WTC11 (cell line): ENCODE results near the gene TRMT11. TPM values are rescaled to one million over a fixed set of nuclear protein-coding genes. Genes with fewer than 3 reads are reported as not detected.

Source experiments
- ATAC-seq: fragments of 200-7000 bp; cut with Tn5 transposase; 2 replicates; pipeline ENCODE4 v1.10.0; 2021; ENCODE audit warnings: mild to moderate bottlenecking, moderate library complexity
- CTCF ChIA-PET: fragments of 300-600 bp; sonication (Branson Sonifier 250); formaldehyde crosslinking; loops from one replicate; lab custom pipeline; 2021; ENCODE audit warnings: antibody characterized with exemption; lab: Charles Lee
- POLR2A ChIA-PET: fragments of 350-600 bp; sonication (Branson Sonifier 250); formaldehyde crosslinking; loops from one replicate; lab custom pipeline; 2021; ENCODE audit warnings: antibody characterized with exemption; lab: Charles Lee
- DNase-seq: peaks from one replicate; pipeline ENCODE4 v3.0.0; 2021; ENCODE audit warnings: low spot score
- H3K27ac Mint-ChIP-seq: 2 replicates; pipeline ENCODE4 v1.8.0; 2021; ENCODE audit warnings: mixed read lengths
- H3K27me3 Mint-ChIP-seq: 2 replicates; pipeline ENCODE4 v1.8.0; 2021; ENCODE audit warnings: low read depth, mild to moderate bottlenecking, moderate library complexity, mixed read lengths
- H3K36me3 Mint-ChIP-seq: 2 replicates; pipeline ENCODE4 v1.8.0; 2021; ENCODE audit warnings: mixed read lengths
- H3K4me1 Mint-ChIP-seq: 2 replicates; pipeline ENCODE4 v1.8.0; 2022; ENCODE audit warnings: mixed read lengths
- H3K4me3 Mint-ChIP-seq: 2 replicates; pipeline ENCODE4 v1.8.0; 2021; ENCODE audit warnings: mild to moderate bottlenecking, moderate library complexity, mixed read lengths
- H3K9me3 Mint-ChIP-seq: 2 replicates; pipeline ENCODE4 v1.8.0; 2021; ENCODE audit warnings: mixed read lengths
- ATF1 ChIP-seq: sonication (generic); formaldehyde crosslinking; IDR thresholded peaks from 2 replicates; pipeline ENCODE4 v1.8.1; 2023; ENCODE audit warnings: mild to moderate bottlenecking, moderate library complexity, missing genetic modification reagents
- CBFB ChIP-seq: sonication (generic); formaldehyde crosslinking; IDR thresholded peaks from 2 replicates; pipeline ENCODE4 v1.8.1; 2022; ENCODE audit warnings: mild to moderate bottlenecking, low read depth, missing genetic modification reagents
- EMX1 ChIP-seq: fragments of 250-450 bp; sonication (Bioruptor Pico); IDR thresholded peaks from 2 replicates; pipeline ENCODE4 v1.8.0; 2021; ENCODE audit warnings: mild to moderate bottlenecking
- FOXJ3 ChIP-seq: sonication (generic); formaldehyde crosslinking; IDR thresholded peaks from 2 replicates; pipeline ENCODE4 v1.9.0; 2021; ENCODE audit warnings: missing genetic modification reagents, mild to moderate bottlenecking, borderline replicate concordance
- GABPB1 ChIP-seq: sonication (generic); formaldehyde crosslinking; IDR thresholded peaks from 2 replicates; pipeline ENCODE4 v1.8.1; 2023; ENCODE audit warnings: mild to moderate bottlenecking, missing genetic modification reagents
- NFATC4 ChIP-seq: fragments of 250-450 bp; sonication (Bioruptor Pico); IDR thresholded peaks from 2 replicates; pipeline ENCODE4 v1.9.0; 2021; ENCODE audit warnings: mild to moderate bottlenecking
- PRRX2 ChIP-seq: fragments of 250-450 bp; sonication (Bioruptor Pico); IDR thresholded peaks from 2 replicates; pipeline ENCODE4 v1.8.0; 2021; ENCODE audit warnings: mild to moderate bottlenecking
- TEAD1 ChIP-seq: sonication (generic); formaldehyde crosslinking; IDR thresholded peaks from 2 replicates; pipeline ENCODE4 v1.8.0; 2022; ENCODE audit warnings: mild to moderate bottlenecking, missing genetic modification reagents
- ZNF263 ChIP-seq: sonication (generic); formaldehyde crosslinking; IDR thresholded peaks from 2 replicates; pipeline ENCODE4 v1.8.1; 2022; ENCODE audit warnings: low read depth, mild to moderate bottlenecking, moderate library complexity, missing genetic modification reagents
- total RNA-seq: library from RNA; stranded (reverse); gene quantifications from 3 replicates; pipeline ENCODE4 v1.2.3, GENCODE V29; 2021
- TF ChIP-seq, protein P1 (sequence below): sonication (generic); formaldehyde crosslinking; IDR thresholded peaks from 2 replicates; pipeline ENCODE4 v1.8.0; 2022; ENCODE audit warnings: mild to moderate bottlenecking, missing genetic modification reagents
- TF ChIP-seq, protein P2 (sequence below): sonication (generic); formaldehyde crosslinking; IDR thresholded peaks from 2 replicates; pipeline ENCODE4 v1.8.1; 2023; ENCODE audit warnings: mild to moderate bottlenecking, missing genetic modification reagents
- TF ChIP-seq, protein P3 (sequence below): sonication (generic); formaldehyde crosslinking; IDR thresholded peaks from 2 replicates; pipeline ENCODE4 v1.8.0; 2023; ENCODE audit warnings: missing genetic modification reagents, mild to moderate bottlenecking, borderline replicate concordance
- TF ChIP-seq, protein P4 (sequence below): fragments of 250-450 bp; sonication (Bioruptor Pico); IDR thresholded peaks from 2 replicates; pipeline ENCODE4 v1.9.0; 2021; ENCODE audit warnings: moderate library complexity, mild to moderate bottlenecking, inconsistent platforms, borderline replicate concordance
- TF ChIP-seq, protein P5 (sequence below): sonication (generic); formaldehyde crosslinking; IDR thresholded peaks from 2 replicates; pipeline ENCODE4 v1.8.1; 2022; ENCODE audit warnings: missing genetic modification reagents, borderline replicate concordance
- TF ChIP-seq, protein P6 (sequence below): sonication (generic); formaldehyde crosslinking; IDR thresholded peaks from 2 replicates; pipeline ENCODE4 v1.8.1; 2023; ENCODE audit warnings: mild to moderate bottlenecking, missing genetic modification reagents, moderate library complexity

Gene TRMT11
- total RNA-seq, 1 experiment from 2014 or later: 32.3 TPM

DNA sequence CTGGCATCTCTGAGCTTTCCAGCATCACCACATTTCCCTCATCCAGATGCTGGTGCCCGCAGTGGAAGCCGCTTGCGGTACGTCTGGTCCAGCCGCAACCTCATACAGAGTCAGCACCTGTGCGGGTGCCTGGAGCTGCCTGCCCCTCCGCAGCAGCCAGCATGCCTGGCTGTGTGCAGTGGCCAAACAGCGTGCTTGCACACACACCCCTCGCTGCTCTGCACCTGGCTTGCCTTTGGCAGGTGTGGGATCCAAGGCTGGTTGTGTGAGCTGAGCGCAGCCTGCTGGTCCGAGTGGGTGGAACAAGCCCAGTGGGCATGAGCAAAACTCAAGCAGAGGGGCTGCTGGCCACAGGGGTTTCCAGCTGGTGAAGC, 32.9 kb upstream of the TRMT11 start:
- ChIA-PET POLR2A (interaction anchor here (0.7 to 1.8 kb wide), 2 partner anchors 163 to 172 kb away, joined by 3 to 6 read pairs; partner anchors contain the start of gene NCOA7), CTCF (interaction anchor here (0.5 to 3.8 kb wide), 31 partner anchors 9 to 1313 kb away, joined by 3 to 46 read pairs (median 4); partner anchors contain the start of genes HDDC2, NCOA7, RNF146 and TRMT11)
- no peak overlapping the region for H3K27ac Mint-ChIP-seq
- H3K4me3 Mint-ChIP-seq: no peak overlapping the region
- DNase-seq (peak; percentile 75), ATAC-seq (peak; percentile 64)
- no peaks in the 10 kb centered on the region; the same call in 1 of the 2 replicates for H3K27me3 Mint-ChIP-seq
- H3K36me3 Mint-ChIP-seq: peaks cover 4% of the 10 kb centered on the region; the same call in 1 of the 2 replicates
- peaks cover 9% of the 10 kb centered on the region for H3K9me3 Mint-ChIP-seq
- TF ChIP-seq, protein P1, sequence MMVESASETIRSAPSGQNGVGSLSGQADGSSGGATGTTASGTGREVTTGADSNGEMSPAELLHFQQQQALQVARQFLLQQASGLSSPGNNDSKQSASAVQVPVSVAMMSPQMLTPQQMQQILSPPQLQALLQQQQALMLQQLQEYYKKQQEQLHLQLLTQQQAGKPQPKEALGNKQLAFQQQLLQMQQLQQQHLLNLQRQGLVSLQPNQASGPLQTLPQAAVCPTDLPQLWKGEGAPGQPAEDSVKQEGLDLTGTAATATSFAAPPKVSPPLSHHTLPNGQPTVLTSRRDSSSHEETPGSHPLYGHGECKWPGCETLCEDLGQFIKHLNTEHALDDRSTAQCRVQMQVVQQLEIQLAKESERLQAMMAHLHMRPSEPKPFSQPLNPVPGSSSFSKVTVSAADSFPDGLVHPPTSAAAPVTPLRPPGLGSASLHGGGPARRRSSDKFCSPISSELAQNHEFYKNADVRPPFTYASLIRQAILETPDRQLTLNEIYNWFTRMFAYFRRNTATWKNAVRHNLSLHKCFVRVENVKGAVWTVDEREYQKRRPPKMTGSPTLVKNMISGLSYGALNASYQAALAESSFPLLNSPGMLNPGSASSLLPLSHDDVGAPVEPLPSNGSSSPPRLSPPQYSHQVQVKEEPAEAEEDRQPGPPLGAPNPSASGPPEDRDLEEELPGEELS (CRISPR knock-in tag): 0 out of 2 replicates have a peak, but pooled peaks have one; percentile 31
- TF ChIP-seq, protein P2, sequence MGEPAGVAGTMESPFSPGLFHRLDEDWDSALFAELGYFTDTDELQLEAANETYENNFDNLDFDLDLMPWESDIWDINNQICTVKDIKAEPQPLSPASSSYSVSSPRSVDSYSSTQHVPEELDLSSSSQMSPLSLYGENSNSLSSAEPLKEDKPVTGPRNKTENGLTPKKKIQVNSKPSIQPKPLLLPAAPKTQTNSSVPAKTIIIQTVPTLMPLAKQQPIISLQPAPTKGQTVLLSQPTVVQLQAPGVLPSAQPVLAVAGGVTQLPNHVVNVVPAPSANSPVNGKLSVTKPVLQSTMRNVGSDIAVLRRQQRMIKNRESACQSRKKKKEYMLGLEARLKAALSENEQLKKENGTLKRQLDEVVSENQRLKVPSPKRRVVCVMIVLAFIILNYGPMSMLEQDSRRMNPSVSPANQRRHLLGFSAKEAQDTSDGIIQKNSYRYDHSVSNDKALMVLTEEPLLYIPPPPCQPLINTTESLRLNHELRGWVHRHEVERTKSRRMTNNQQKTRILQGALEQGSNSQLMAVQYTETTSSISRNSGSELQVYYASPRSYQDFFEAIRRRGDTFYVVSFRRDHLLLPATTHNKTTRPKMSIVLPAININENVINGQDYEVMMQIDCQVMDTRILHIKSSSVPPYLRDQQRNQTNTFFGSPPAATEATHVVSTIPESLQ (CRISPR knock-in tag): no peak
- H3K4me1 Mint-ChIP-seq: peaks cover 7% of the 10 kb centered on the region

DNA sequence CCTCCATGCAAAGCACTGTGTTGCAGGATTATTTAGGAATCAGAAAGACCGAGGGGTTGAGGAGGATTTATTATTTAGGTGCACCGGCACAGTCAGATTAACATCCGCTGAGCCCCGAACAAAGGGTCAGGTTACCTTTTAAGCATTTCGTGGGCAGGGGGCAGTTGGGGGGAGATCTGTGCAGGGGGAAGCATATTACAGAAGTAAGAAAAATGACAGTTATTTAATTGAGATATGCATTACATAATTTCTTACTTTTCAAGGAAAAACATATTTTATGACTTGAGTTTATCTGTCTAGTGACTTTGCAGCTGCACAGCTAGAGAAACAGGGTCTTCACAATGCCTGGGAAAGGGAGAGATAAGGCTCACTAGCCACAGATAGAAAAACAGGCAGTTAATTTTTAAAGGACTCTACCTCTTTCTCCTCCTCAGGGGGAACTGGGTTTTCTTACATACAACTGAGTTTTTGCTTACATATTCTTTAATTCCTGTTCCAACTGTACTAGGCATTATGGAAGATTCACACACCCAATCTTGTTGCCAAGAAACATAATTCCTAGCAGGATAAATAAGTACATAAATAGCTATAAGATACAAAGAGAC, 31.5 kb upstream of the TRMT11 start:
- DNase-seq: no peak
- Mint-ChIP-seq H3K36me3 (peaks cover 4% of the 10 kb centered on the region; the same call in 1 of the 2 replicates), H3K27me3 (no peaks in the 10 kb centered on the region; the same call in 1 of the 2 replicates), H3K4me3 (no peak overlapping the region), H3K4me1 (peaks cover 5% of the 10 kb centered on the region), H3K27ac (no peak overlapping the region), H3K9me3 (peaks cover 9% of the 10 kb centered on the region)
- POLR2A ChIA-PET: interaction anchor here (3.1 kb wide), 1 partner anchor 164 kb away, joined by 14 read pairs; the partner anchor contains the start of gene NCOA7
- TF ChIP-seq, protein P3, sequence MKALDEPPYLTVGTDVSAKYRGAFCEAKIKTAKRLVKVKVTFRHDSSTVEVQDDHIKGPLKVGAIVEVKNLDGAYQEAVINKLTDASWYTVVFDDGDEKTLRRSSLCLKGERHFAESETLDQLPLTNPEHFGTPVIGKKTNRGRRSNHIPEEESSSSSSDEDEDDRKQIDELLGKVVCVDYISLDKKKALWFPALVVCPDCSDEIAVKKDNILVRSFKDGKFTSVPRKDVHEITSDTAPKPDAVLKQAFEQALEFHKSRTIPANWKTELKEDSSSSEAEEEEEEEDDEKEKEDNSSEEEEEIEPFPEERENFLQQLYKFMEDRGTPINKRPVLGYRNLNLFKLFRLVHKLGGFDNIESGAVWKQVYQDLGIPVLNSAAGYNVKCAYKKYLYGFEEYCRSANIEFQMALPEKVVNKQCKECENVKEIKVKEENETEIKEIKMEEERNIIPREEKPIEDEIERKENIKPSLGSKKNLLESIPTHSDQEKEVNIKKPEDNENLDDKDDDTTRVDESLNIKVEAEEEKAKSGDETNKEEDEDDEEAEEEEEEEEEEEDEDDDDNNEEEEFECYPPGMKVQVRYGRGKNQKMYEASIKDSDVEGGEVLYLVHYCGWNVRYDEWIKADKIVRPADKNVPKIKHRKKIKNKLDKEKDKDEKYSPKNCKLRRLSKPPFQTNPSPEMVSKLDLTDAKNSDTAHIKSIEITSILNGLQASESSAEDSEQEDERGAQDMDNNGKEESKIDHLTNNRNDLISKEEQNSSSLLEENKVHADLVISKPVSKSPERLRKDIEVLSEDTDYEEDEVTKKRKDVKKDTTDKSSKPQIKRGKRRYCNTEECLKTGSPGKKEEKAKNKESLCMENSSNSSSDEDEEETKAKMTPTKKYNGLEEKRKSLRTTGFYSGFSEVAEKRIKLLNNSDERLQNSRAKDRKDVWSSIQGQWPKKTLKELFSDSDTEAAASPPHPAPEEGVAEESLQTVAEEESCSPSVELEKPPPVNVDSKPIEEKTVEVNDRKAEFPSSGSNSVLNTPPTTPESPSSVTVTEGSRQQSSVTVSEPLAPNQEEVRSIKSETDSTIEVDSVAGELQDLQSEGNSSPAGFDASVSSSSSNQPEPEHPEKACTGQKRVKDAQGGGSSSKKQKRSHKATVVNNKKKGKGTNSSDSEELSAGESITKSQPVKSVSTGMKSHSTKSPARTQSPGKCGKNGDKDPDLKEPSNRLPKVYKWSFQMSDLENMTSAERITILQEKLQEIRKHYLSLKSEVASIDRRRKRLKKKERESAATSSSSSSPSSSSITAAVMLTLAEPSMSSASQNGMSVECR (CRISPR knock-in tag): no peak
- TF ChIP-seq, protein P4, sequence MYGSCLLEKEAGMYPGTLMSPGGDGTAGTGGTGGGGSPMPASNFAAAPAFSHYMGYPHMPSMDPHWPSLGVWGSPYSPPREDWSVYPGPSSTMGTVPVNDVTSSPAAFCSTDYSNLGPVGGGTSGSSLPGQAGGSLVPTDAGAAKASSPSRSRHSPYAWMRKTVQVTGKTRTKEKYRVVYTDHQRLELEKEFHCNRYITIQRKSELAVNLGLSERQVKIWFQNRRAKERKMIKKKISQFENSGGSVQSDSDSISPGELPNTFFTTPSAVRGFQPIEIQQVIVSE (CRISPR knock-in tag): no peak
- TF ChIP-seq GABPB1 (no peak), EMX1 (CRISPR knock-in tag) (no peak), CBFB (CRISPR knock-in tag) (no peak)
- CTCF ChIA-PET: interaction anchor here (2.0 to 2.9 kb wide), 3 partner anchors 16 to 97 kb away, joined by 9 to 17 read pairs (median 14); no protein-coding TSS in a partner anchor
- no peak for ATAC-seq

DNA sequence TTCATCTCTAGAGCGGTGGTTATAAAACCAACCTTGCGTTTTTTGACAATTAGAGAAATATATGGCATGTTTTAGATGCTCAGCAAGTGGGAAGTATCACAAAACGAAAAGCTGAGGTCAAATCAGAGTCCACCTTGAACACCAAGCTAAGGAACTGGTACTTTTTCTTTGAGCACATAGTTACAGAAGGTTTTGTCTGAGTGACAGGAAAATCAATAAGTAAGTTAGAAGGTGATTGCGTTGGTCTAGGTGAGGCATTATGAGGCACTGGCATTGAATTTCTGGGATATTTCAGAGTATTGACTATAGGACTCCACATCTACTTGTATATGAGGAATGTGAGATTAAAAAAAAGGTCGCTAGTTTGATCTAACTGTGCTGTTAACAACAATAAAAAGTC, 30.4 kb upstream of the TRMT11 start:
- DNase-seq (no peak), ATAC-seq (no peak)
- no peak overlapping the region for H3K4me3 Mint-ChIP-seq
- ChIA-PET CTCF (interaction anchor here (0.6 to 3.0 kb wide), 51 partner anchors 8 to 1342 kb away, joined by 3 to 42 read pairs (median 4); partner anchors contain the start of genes NCOA7 and TRMT11), POLR2A (interaction anchor here (1.0 to 3.1 kb wide), 3 partner anchors 8 to 166 kb away, joined by 3 to 14 read pairs (median 11); partner anchors contain the start of genes NCOA7 and TRMT11)
- H3K4me1 Mint-ChIP-seq: peaks cover 4% of the 10 kb centered on the region; the same call in 1 of the 2 replicates
- peaks cover 9% of the 10 kb centered on the region for H3K9me3 Mint-ChIP-seq
- H3K27ac Mint-ChIP-seq: no peak overlapping the region; the same call in 1 of the 2 replicates
- no peaks in the 10 kb centered on the region; the same call in 1 of the 2 replicates for H3K27me3 Mint-ChIP-seq
- peaks cover 4% of the 10 kb centered on the region; the same call in 1 of the 2 replicates for H3K36me3 Mint-ChIP-seq
- TF ChIP-seq NFATC4 (CRISPR knock-in tag) (no peak), ATF1 (CRISPR knock-in tag) (no peak), TEAD1 (CRISPR knock-in tag) (no peak), ZNF263 (no peak), PRRX2 (CRISPR knock-in tag) (no peak), FOXJ3 (no peak)
- TF ChIP-seq, protein P5, sequence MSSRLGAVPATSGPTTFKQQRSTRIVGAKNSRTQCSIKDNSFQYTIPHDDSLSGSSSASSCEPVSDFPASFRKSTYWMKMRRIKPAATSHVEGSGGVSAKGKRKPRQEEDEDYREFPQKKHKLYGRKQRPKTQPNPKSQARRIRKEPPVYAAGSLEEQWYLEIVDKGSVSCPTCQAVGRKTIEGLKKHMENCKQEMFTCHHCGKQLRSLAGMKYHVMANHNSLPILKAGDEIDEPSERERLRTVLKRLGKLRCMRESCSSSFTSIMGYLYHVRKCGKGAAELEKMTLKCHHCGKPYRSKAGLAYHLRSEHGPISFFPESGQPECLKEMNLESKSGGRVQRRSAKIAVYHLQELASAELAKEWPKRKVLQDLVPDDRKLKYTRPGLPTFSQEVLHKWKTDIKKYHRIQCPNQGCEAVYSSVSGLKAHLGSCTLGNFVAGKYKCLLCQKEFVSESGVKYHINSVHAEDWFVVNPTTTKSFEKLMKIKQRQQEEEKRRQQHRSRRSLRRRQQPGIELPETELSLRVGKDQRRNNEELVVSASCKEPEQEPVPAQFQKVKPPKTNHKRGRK (CRISPR knock-in tag): no peak
- TF ChIP-seq, protein P1 (CRISPR knock-in tag): no peak
- TF ChIP-seq, protein P6, sequence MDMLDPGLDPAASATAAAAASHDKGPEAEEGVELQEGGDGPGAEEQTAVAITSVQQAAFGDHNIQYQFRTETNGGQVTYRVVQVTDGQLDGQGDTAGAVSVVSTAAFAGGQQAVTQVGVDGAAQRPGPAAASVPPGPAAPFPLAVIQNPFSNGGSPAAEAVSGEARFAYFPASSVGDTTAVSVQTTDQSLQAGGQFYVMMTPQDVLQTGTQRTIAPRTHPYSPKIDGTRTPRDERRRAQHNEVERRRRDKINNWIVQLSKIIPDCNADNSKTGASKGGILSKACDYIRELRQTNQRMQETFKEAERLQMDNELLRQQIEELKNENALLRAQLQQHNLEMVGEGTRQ (CRISPR knock-in tag): no peak
